HCT116 (cell line): ENCODE data around the gene ELF1.

ENCODE experiments used
- CTCF ChIP-seq, 3 experiments: fragments of 200-600 bp in 1 of 3; sonication (generic) in 1 of 3; IDR thresholded peaks in 2 of 3; conservative IDR thresholded peaks in 1 of 3; 2 replicates each; pipeline ENCODE4 v1.5.1; 2012 to 2017; ENCODE audit warnings: low read depth in 2 of 3, low read length in 2 of 3, antibody characterized with exemption in 1 of 3, borderline replicate concordance in 1 of 3, control low read depth in 1 of 3, mild to moderate bottlenecking in 1 of 3, mixed read lengths in 1 of 3, mixed run types in 1 of 3, moderate library complexity in 1 of 3; ENCODE audit not compliant: insufficient read depth in 1 of 3
- EZH2 ChIP-seq: fragments of 200-600 bp; sonication (generic); IDR thresholded peaks from 2 replicates; pipeline ENCODE4 v1.6.1; 2017; ENCODE audit warnings: antibody characterized with exemption, mixed run types
- EZH2phosphoT487 ChIP-seq: fragments of 200-600 bp; IDR thresholded peaks from 2 replicates; pipeline ENCODE4 v1.6.1; 2018; ENCODE audit warnings: antibody characterized with exemption, borderline replicate concordance
- FOSL1 ChIP-seq: IDR thresholded peaks from 2 replicates; pipeline ENCODE4 v1.6.1; 2012; ENCODE audit warnings: low read depth
- POLR2A ChIP-seq: IDR thresholded peaks from 2 replicates; pipeline ENCODE4 v1.7.0; 2011; ENCODE audit warnings: borderline replicate concordance; ENCODE audit not compliant: insufficient read depth, insufficient read length; ENCODE audit errors: extremely low read depth
- POLR2AphosphoS5 ChIP-seq: IDR thresholded peaks from 2 replicates; pipeline ENCODE4 v1.6.1; 2011; ENCODE audit warnings: mild to moderate bottlenecking, low read depth, low read length, moderate library complexity
- RAD21 ChIP-seq: IDR thresholded peaks from 2 replicates; pipeline ENCODE4 v1.6.1; 2012; ENCODE audit warnings: low read depth, mild to moderate bottlenecking
- REST ChIP-seq: IDR thresholded peaks from 2 replicates; pipeline ENCODE4 v1.6.1; 2012; ENCODE audit warnings: low read depth
- SP1 ChIP-seq: IDR thresholded peaks from 2 replicates; pipeline ENCODE4 v1.6.1; 2012; ENCODE audit warnings: low read depth
- YY1 ChIP-seq: IDR thresholded peaks from 2 replicates; pipeline ENCODE4 v1.6.1; 2011; ENCODE audit warnings: low read length, low read depth, moderate library complexity, mild to moderate bottlenecking; ENCODE audit not compliant: insufficient replicate concordance; ENCODE audit errors: extremely low read depth

GRCh38 chr13:41015920-41016319 is 3.2 kb downstream of the ELF1 start:
- TF ChIP-seq RAD21 (no peak), CTCF (IDR thresholded peaks at IDR 0.05 in 2 of 3, conservative IDR thresholded peaks at IDR 0.05 in 1 of 3; ENCODE audit: borderline replicate concordance in 1 of 3, insufficient read depth in 1 of 3, low read depth in 2 of 3, low read length in 2 of 3) (no peak), FOSL1 (no peak), POLR2A (no peak), EZH2phosphoT487 (no peak), POLR2AphosphoS5 (no peak), YY1 (no peak), EZH2 (no peak), SP1 (no peak), REST (no peak)
